HG02840 (cell line): ENCODE measurements around the gene FBXL19.

Experiments used
- ATAC-seq: cut with Tn5 transposase; IDR thresholded peaks from one replicate; pipeline ENCODE4 v1.9.1; 2021; ENCODE audit warnings: mild to moderate bottlenecking, moderate library complexity, moderate number of reproducible peaks; ENCODE audit not compliant: unreplicated experiment, low FRiP score

The FBXL19 gene

DNA sequence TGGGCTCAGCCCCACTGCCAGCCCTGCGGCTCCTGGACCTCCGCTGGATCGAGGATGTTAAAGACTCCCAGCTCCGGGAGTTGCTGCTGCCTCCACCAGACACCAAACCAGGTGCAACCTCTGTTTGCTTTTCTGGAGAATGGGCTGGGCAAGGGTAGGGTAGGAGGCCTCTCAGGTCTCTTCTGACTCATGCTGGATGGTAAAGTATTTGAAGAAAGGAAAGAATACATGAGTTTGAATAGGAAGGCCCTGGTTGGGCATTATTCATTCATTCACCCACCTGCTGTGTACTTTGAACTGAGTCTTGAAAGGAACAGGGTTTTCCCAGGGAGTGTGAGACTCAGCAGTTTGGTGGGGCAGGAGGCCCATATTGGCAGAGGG is 19.0 kb downstream of the FBXL19 start:
- ATAC-seq = no peak

DNA sequence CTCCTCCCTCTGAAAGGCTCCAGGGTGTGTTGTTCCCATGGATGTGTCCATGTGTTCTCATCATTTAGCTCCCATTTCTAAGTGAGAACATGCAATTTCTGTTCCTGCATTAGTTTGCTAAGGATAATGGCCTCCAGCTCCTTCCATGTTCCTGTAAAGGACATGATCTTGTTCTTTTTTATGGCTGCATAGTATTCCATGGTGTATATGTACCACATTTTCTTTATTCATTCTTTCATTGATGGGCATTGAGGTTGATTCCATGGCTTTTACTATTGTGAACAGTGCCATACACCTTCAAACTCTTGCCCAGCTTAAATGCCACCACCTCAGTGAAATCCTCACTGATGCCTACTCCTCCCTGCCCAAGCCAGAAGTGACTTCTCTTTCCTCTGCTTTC is 21.0 kb downstream of the FBXL19 start:
- ATAC-seq = no peak

DNA sequence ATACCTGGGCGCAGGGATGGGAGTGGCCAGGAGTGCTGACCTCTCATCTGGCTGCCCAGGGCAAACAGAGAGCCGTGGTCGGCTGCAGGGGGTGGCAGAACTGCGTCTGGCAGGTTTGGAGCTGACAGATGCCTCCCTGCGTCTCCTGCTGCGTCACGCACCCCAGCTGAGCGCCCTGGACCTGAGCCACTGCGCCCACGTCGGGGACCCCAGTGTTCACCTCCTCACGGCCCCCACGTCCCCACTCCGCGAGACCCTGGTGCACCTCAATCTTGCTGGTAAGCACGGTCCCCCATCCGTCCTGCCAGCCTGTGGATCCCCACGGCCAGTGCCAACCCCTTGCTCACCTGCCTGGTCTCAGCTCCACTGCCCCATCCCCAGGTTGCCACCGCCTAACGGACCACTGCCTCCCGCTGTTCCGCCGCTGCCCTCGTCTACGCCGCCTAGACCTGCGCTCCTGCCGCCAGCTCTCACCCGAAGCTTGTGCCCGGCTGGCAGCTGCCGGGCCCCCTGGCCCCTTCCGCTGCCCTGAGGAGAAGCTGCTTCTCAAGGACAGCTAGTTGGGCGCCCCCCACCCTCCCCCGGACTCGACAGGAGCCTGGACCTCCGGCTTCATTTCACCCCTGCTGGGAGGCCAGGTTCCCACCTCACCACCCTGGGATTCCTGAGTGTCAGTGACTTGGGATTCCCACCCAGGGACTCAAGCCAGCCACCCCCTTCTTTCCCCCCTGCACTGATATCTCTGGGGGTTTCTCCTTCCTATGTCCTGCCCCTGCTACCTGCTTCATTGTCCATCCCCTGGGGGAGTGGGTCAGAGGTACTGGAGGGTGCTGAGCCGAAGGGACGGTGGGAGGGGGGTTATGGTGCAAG is 23.5 kb downstream of the FBXL19 start:
- ATAC-seq = no peak

DNA sequence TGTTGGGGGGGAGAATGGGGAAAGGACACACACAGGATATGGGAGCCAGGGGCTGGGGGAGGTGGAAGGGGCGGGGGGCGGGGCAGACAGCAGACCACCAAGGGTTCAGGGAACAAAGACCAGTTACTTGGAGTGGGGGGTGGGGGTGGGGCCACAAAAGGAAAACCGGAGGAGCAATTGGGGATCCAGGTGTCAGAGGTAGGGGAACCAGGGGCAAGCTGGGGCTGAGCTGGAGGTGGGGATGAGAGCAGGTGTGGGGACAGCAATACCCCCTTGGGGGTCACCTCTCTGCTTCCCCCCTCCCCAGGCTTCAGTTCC is 24.1 kb downstream of the FBXL19 start:
- no peak for ATAC-seq

DNA sequence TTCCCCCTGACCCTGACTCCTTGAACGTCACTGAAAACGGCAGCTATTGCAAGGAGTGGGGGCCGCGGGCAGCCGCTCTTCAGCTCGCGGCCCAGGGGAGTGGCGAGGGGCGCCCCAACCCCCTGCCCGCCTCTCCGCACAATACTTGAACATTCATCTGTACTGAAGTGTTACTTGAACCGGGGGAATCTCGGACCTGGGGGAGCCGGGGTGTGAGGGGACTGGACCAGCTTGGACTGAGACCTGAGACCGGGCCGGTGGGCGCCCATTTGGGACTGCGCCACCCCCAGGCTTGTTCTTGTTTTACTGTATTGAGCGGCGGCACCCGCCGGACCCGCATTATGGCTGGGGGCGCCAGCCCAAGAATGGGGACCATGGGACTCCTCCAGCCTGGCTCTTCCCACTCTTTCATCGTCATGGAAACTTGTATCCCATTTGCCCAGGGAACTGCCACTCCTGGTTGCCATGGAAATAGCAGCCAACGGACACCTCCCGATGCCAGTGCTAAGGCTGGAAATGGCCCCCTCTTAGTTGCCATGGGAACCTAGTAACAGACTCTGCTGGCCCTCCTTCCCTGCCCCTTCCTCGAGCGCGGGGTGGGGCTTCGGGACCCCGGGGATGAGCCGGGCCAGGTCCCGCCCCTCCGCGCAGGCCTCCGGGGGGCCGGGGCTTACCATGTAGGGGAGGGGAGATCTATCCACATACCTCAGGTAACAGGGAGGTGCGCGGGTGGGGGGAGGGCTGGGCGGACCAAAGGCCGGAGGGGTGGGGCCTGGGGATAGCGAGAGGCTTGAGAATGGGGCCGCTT is 24.7 kb downstream of the FBXL19 start:
- ATAC-seq = no peak

DNA sequence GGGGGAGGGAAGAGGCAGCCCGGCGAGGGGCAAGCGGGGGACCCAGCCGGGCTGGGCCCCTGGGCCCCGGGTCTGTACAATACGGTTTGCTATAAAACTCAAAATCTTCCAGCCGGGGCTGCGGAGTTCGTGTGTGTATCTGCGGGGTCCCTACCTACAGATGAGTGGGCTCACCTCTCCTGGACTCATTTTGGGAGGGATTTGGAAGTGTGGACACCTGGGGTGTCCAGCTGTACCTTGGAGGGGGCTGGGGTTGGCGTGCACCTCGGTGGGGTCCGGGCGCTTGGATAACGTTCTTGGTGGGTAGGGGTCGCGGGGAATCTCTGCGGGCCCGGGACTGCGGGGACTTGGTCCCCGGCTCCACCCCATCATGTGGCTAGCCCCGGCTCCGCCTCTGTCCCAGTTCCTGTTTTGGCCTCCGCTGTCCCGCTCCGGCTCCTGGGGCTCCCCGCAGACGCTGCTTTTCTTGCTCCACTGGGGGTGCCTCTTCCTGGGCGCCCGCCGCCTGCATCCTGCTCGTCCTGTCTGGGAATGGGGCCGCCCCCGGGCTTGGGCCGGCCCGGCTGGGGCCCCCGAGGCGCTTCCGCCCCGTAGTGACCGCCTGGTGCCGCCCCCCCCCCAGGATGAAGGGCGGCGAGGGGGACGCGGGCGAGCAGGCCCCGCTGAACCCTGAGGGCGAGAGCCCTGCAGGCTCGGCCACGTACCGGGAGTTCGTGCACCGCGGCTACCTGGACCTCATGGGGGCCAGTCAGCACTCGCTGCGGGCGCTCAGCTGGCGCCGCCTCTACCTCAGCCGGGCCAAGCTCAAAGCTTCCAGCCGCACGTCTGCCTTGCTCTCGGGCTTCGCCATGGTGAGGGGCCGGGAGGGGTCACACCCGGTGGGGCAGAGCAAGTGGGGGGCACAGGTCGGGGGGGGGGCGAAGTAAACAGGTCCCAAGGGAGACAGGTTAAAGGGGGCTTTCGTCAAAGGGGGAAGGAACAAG is 25.6 kb downstream of the FBXL19 start, which contains the start of gene ORAI3:
ORAI3 (plus strand) TSS at position 402 of the 983 bp plus-strand sequence; CDS start at position 624, 222 bp downstream.
- ATAC-seq = peak; percentile 61

DNA sequence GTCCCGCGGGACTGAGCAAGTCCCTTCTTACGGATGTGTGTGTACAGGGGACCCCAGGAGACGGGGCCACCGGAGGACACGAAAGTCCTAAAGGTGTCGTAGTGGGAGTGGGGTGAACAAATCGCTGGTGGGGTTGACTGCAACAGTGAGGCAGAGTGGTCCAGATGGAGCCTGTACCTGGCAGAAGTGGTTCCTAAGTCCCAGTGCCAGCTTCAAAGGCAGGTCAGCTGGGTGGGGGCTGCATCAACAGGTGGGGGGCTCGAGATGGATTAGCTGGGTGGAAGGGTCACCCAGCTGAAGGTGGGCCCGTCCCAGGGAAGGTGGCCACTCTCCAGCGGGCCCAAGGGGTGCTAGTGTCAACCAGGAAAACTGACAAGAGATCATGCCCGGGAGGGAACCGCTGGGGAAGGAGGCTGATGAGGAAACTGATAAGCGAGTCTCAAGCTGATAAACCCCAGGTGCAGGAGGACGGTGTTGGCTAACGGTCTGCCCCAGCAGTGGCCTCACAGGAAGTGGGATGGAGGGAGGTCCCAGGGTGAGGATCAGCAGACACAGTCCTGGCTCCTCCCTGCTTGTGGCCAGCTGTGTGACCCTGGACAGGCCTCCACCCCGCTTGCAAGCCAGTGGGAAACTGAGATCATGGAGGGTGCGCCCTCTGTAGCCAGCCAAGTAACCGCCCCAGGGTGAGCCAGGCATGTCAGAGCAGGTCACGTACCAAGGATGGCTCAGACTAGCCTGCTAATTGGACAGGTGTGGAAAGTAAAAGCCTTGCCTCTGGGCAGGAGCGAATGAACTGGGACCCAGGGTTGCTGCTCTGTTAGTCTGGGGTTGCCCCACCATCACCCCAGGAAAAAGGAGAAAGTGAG is 26.5 kb downstream of the FBXL19 start:
- ATAC-seq = no peak

DNA sequence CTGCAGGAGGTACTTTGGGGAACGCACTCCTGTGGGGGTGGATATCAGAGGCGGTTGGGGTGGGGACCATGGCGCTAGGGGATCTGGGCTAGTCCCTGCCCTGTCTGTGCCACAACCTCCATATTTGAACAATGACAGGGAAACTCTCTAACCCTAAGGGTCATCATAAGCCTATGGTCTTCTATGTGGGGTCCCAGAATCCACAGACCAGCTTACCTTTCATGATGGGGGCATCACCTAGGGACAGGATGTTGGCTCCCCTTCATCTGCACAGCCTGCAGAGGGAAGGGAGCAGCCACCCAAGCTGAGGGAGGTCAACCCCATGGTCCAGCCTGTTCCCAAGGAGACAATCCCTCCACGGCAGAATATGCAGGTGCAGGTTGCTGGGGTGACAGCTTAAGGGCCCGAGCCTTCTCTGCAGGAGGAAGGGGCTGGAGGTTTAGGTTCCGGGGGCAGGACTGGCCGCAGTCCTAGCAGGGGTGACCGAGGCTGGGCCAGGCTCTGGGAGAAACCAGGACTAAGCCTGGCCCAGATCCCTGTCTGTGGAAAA is 27.2 kb downstream of the FBXL19 start:
- no peak for ATAC-seq

DNA sequence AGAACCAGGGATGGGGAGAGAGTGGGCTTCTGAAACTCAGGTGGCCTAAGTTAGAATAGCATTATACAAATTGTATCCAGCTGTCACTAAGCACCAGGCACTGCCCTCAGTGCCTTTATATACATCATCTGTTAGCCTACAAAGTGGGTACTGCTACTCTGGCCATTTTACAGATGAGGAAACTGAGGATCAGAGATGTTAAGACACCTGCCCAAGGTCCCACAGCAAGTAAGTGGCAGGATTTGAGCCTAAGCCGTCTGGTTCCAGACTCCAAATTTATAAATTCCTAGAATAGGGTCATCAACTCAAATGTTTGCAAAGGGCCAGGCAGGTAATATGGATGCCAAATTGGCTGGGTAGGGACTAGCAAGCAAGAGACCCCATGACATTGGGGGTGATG is 27.8 kb downstream of the FBXL19 start:
- no peak for ATAC-seq

DNA sequence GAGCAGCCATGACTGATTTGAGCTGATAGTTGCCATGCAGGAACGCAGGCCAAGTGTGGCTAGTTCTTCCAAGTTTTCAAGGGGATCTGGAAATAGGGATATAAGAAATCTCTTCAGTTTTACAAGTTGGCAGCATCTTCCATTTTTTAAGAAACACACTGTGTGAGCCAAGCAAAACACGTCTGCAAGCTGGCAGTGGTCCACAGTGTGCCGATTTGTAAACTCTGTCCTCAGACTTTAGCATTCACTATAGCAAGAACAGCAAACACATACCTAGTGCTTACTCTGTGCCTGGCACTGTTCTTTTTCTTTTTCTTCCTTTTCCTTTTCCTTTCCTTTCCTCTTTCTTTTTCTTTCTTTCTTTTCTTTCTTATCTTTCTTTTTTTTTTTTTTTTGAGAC is 28.4 kb downstream of the FBXL19 start:
- ATAC-seq = no peak

DNA sequence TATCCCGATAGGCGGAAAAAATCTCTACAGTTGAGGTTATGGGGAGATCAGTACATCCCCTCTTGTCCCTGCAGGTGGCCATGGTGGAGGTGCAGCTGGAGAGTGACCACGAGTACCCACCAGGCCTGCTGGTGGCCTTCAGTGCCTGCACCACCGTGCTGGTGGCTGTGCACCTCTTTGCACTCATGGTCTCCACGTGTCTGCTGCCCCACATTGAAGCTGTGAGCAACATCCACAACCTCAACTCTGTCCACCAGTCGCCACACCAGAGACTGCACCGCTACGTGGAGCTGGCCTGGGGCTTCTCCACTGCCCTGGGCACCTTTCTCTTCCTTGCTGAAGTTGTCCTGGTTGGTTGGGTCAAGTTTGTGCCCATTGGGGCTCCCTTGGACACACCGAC is 29.7 kb downstream of the FBXL19 start:
- no peak for ATAC-seq

DNA sequence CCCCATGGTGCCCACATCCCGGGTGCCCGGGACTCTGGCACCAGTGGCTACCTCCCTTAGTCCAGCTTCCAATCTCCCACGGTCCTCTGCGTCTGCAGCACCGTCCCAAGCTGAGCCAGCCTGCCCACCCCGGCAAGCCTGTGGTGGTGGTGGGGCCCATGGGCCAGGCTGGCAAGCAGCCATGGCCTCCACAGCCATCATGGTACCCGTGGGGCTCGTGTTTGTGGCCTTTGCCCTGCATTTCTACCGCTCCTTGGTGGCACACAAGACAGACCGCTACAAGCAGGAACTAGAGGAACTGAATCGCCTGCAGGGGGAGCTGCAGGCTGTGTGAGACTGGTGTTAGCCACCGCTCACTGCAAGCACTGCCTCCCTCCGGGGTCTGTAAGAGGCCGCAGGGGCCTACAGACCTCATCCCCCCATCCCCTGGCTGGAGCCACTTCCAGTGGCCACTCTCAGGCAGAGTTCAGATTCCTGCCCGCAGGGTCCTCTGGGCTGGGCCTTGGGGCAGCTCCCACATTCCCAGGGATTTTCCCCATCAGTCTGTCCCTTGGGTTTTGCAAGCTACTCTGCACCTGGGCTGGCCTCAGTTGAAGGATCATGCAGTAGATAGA is 30.2 kb downstream of the FBXL19 start:
- no peak for ATAC-seq

DNA sequence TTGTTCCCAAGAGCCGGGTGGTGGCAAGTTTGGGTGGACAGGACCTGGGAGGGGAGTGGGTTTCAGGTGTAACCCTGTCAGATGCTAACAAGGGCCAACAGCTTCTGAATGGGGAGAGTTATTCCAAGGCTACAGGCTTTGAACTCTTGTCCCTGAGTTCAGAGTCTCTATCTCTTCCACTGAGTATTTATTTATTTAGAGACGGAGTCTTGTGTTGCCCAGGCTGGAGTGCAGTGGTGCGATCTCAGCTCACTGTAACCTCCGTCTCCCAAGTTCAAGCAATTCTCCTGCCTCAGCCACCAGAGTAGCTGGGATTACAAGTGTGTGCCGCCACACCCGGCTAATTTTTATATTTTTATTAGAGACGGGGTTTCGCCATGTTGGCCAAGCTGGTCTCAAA is 31.6 kb downstream of the FBXL19 start:
- ATAC-seq = no peak

DNA sequence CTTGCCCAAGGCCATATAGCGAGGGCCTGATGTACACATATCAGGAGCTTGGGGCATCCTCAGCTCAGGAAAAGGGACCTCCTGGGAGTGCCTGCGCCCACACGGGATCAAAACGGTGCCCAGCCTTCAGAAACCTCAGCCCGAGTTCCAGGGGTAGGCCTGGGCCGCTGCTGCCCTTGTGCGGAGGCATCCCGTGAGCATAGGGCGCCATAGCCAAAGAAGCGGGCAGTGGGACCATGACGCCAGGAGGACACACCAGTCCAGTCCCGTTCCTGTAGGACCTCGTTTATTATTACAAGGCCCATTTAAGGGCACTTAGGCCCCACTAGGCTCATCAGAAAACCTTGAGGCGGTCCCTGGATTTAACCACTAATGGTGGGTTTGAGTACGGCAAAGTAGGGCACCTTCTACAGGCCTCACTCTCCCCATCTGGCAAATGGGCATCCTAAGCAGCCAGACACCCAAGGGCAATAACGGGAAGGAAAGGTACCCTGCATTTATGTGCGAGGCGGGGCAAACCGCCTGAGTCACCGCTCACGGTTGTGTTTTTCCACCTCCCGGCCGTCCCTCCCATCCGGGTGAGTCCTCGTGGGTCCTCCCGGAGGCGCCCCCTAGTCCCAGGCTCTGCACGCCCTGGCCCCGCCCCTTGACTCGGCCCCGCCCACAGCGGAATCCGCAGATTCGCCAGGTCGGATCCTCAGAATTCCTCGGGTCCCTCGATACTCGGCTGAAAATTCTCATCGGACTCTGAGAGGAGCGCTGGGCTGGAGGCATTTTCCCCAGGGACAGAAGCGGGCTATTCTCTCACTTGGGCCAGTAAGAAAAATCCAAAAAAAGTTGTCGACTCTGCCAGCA is 33.5 kb downstream of the FBXL19 start:
- peak; percentile 40 for ATAC-seq

DNA sequence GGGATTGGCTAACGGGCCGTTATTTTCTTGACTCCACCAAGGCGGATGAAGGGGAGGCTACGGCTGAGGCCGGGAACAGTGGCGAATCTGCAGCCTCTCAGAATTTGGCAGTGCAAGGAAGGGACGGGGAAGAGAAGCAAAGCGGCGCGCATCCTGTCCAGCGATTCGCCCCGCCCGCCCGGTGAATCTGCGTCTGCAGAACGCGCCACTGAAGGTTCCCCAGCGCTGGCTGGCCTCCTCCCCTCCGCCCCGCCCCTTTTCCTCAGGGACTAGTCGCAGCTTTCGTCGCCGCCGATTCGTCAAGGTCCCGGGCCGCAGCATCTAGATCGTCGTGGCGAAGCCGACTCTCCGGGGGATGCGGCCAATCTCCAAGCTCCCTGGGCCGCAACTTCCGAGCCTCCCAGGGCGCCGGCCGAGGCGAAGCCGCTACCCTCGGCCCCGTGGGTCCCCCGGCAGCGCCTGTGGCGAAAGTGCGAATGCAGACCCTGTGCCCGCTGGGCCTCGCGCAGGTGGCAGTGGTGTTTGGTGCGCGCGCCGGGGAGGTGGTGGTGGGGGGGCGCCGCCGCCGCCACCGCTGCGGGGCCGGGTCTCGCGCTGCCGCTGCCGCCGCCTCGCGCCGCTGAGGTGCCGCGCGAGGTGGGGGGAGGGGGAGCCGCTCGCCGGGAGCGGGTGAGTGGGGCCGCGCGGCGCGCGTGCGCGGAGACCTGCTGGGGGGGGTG is 34.2 kb downstream of the FBXL19 start, which contains the start of gene SETD1A:
SETD1A (plus strand) TSS at position 299 of the 719 bp plus-strand sequence. CDS start 978 bp downstream, outside the sequence.
- ATAC-seq = peak; percentile 68

DNA sequence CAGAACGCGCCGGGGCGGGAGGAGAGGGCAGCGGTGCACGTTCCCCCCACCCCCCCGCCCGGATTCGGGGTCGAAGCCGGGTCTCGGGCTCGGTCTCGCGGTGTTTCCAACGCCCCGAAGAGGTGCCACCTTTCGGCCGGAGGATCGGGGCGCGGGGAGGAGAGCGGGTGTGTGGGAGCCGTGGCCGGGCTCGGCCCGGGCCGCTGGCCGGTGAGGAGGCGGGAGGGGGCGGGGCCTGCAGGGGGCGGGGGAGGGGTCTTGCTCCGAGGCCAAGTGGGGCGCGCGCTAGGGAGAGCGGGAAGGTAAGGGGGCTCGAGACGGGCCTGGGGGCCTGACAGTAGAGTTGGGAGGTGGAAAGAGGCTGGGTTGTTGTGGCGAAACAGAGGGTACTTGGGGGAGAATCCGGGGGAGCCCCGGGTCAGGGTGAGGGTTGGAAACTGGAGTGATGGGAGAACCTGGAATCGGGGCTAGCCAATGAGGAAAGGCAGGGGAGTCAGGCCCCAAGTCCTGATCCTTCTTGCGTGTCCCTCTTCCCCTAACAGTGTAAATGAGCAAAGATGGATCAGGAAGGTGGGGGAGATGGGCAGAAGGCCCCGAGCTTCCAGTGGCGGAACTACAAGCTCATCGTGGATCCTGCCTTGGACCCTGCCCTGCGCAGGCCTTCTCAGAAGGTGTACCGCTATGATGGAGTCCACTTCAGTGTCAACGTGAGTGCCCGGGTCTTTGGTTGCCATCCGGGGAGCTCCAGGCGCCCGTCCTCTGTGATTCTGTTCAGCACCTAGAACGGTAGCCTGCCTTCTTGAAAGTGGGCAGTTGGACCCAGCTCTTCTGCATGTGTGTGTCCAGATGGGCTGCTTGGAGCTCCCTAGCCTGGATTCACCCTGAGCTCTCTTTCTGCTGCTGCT is 35.1 kb downstream of the FBXL19 start:
- peak; percentile 22 for ATAC-seq
